GM19395 (cell line): ENCODE measurements around the gene SLC18B1.
"Not testable (repeated sequence)": the region's sequence is repeated elsewhere in the genome, so short reads cannot be mapped to it uniquely, and the experiment has no call there.

Experiments used
- ATAC-seq: cut with Tn5 transposase; IDR thresholded peaks from one replicate; pipeline ENCODE4 v1.9.1; 2021; ENCODE audit warnings: mild to moderate bottlenecking, moderate library complexity; ENCODE audit not compliant: unreplicated experiment

SLC18B1 gene

DNA sequence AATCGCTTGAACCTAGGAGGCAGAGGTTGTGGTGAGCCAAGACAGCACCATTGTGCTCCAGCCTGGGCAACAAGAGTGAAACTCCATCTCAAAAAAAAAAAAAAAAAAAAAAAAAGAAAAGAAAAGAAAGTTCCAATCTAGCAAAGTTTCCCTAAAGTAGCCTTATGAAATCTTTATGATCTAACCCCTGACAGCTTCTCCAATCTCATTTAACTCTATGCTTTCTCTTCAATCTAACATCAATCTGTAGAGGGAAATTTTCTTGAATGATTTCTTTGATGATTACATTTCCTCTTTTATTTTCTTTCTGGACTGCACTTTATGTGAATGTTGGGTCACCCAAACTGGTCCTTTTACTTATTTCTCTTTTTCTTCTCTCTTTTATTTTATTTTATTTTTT lies 2.2 kb upstream of the SLC18B1 start:
- no peak for ATAC-seq

DNA sequence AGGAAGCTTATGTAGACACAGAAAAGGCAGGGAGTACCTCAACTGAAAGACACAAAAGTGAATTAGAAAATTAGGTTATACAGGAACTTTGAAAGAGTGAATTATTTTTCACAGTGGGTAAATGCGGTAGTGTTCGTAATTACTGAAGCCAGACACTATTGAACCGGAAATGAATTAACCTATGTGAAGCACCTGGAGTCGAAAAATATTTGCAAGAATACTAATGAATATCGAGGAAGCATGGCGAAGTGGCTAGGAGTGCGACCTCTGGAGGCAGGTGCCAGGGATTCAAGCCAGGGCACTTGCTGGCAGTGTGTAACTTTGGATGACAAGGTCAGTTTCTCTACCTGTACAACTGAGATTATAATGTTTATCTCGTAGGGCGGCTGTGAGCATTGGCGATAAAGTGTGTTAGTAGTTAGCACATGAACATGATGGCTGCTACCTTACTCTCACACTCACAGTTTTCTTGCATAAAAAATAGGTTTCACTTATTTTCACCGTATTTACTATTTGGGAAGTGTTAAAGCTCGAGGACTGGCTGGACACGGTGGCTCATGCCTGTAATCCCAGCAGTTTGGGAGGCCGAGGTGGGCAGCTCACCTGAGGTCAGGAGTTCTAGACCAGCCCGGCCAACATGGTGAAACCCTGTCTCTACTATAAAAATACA lies 567 bp upstream of the SLC18B1 start:
- peak; percentile 85 for ATAC-seq

DNA sequence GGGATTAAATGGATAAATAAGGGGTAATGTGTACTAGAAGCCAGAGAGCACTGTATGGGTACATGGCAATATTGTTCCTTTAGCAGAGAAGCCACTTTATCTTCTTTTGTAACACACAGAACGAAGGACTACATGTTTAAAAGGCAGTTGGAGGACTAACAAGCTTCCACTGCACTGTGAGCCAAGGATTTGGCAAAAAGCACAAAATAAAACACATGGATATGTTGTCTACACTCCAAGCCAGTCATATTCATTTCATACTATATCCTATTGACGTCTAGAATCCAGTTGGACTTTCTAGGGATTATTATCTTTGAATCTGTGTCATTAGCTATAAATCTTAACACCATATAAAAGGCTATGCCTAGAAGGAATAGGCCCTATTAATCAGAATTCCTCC lies 3.0 kb downstream of the SLC18B1 start:
- ATAC-seq = no peak

DNA sequence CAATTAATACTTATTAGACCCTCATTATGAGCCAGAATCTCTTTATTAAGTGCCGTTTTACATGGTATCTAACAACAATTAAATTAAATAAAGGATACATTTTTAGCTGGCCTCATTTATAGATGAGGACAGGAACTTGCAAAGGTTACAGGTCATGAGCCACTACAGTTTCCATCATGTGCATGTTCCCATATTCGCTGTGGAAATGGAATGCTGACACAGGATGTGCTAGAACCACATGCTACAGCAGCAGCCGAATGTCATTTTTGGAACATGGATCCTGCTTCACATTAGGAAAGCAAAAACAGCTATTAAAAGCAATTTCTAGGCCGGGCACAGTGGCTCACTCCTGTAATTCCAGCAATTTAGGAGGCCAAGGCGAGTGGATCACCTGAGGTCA lies 5.9 kb downstream of the SLC18B1 start:
- no peak for ATAC-seq

DNA sequence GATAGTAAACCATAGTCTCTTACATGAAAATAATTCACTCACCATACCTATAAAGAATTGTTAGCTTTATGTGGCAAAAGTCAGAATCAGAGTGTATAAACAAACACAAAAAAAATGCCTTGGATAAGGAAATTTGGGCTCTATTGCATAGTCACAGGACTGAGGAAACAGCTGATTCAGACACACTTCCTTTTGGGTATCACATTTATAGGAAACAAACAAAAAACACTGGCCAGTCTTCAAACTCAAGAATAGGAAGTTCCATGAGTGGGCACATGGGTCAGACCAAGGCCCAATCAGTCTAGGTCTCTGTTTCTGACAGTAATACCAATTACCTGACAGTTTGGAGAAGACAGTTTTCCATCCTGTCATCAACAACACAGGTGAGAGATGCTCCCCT lies 8.0 kb downstream of the SLC18B1 start:
- no peak for ATAC-seq

DNA sequence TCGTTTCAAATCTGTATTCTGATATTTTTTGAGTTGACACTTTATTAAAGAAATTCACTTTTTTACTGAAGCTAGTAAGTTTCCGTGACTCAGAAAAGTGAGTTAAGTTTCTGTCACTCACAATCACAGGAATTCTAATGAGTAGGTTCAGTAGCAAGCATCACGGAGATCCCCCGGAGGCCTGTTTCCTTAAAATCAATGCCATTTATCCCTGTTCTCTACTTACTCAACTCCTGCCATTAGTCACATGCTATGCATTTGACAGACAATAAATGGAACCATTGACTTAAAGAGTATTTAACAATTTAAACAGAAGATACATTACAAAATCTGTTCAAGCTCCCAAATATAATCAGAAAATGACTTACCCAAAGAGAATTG lies 9.1 kb downstream of the SLC18B1 start:
- no peak for ATAC-seq

DNA sequence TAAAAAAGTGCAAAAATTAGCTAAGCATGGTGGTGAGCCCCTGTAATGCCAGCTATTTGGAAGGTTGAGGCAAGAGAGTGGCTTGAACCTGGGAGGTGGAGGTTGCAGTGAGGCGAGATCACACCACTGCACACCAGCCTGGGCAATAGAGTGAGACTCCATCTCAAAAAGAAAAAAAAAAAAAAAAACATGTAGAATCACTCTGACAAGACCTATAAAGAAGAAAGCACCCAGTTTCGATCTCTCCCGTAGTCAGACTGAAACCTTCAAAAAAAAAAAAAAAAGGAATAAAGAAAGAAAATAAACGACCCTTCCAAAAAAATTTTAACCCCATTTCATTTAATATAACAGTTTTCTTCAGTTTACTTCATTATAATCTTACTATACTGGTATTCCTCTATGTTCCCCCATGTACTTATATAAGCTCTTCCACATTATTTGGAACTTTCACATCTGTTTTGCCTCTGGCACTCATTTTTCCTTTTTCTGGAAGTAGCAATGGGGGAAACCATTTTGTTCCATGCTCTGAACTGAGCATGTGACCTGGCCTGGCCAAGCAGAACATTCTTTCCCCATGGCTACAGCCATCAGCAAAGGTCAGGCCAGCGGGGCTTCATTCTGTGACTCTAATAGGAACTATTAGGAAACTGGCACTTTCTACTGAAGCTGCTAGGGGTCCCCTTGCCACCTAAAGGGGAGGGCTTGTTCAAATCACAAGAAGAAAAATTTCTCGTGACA lies 9.6 kb downstream of the SLC18B1 start:
- ATAC-seq = no peak

DNA sequence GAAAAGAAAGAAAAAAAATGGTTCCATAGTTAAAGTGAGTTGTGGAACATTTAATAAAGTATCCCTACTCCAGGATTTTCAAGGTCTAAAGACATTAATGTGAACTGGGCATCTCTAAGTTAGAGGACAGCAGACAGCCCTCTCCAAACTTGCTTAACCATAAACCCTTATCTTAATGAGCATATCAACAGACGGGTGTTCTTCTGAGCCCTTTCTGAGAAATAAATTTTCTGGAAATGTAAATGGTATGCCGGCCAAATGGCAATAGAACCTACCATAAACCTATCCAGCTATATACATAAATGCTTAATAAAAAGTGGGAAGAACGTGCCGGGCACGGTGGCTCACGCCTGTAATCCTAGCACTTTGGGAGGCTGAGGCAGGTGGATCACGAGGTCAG lies 12.5 kb downstream of the SLC18B1 start:
- ATAC-seq = no peak

DNA sequence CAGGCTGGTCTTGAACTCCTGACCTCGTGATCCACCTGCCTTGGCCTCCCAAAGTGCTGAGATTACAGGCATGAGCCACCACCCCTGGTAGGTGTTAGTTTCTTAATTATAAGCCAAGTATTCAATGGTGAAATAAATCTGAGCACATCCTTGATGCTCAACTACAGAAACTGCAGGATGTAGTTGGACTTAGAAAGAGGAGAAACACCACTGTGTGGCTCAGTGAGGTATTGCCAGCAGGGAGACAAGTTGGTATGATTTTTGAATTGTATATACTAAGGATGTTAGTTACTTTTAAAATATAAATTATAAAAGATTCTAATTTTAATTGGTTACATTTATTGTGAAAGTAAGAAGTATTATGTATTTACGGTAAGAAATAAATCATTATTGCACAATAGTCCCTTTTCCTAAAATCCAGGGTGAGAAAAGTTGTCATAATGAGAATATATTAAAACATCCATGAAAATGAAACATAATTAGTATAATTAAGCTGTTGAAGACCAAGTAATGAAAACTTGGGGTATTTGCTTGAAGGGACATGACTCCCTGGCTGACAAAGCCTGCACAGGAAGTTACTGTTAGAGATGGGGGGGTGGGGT lies 17.6 kb downstream of the SLC18B1 start:
- peak; percentile 65 for ATAC-seq

DNA sequence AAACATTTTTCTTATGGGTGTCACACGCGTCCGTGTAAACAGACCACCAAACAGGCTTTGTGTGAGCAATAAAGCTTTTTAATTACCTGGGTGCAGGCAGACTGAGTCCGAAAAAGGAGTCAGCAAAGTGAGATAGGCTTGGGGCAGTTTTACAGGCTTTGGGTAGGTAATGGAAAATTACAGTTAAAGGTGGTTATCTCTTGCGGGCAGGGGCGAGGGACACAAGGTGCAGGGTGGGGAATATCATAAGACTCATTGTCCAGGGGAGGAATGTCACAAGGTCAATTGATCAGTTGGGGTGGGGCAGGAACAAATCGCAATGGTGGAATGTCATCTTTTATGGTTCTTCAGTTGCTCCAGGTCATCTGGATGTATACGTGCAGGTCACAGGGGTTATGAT lies 20.6 kb downstream of the SLC18B1 start:
- not testable (repeated sequence) for ATAC-seq

DNA sequence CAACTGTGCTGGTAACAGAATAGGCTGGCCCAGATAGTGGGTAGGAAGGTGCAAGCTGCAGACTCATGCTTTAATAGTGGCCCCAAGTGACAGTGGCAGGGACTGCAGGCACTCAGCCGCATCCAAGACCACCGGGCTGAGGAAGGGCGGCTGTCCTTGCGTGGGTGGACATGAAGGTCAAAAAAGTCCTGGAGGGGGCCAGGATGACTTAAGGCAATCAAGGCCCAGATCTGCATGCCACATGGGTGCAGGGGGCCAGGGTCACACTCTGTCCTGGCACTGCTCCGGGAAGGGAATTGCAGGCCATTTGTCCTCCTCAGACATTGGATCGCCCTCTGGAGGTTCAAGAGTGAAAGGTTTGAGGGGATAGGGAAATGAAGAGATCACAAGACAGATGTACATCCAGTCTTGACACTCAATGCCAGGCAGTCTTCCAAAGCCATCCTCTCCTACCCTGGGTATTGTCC lies 30.4 kb downstream of the SLC18B1 start:
- ATAC-seq = peak; percentile 86

DNA sequence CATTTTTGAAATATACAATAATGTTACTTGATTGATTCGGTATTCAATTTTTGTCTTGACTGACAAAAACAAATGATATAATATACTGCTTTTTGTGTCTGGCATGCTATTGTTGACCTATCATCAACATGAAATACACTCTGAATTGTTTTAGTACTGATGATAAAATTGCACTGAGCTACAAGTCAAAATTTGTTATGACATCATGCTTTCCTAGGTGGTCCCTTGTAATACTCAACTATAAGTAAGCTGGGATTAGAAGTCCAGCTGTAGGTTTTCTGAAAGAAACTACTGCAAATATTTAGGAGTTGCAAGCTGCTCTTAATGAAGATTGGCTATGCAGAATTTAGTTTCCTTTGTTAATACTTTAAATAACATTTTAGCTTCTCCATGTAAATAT lies 32.9 kb downstream of the SLC18B1 start:
- no peak for ATAC-seq

DNA sequence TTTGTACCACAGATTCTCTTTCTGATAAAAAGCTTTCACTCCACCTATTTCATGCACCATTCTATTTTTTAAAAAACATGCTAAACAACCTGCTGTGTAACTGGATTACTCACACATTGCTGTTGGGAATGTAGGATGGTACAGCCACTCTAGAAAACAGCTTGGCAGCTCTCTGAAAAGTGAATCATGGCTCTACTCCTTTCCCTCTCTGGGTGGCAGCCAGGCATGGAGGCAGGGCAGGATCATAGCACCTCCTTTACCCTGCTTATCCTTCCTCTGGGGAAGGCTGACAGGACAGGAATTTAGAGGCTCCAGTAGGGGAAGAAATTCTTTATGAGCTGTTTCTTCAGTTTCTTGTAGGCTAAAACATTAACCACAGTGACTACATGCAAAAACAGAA lies 34.1 kb downstream of the SLC18B1 start:
- ATAC-seq = no peak

DNA sequence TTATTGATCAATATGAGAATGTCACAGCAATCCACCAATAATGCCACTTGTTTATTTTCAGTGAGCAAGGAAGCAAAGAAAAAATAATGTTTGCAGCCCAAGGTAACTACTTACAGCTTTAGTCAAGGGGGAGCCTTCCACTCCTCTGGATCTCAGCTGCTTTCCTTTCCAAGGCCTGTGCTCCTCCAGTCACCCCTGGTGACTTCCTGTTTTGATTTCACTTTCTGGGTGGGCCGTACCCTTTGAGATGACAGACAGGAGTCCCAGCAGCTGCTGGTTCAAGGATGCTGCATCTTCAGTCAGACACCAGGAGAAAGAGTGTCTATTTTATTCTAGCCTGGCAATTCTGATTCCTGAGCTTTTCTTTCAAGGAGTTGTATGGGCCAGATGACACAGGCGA lies 35.2 kb downstream of the SLC18B1 start:
- ATAC-seq = peak; percentile 94

DNA sequence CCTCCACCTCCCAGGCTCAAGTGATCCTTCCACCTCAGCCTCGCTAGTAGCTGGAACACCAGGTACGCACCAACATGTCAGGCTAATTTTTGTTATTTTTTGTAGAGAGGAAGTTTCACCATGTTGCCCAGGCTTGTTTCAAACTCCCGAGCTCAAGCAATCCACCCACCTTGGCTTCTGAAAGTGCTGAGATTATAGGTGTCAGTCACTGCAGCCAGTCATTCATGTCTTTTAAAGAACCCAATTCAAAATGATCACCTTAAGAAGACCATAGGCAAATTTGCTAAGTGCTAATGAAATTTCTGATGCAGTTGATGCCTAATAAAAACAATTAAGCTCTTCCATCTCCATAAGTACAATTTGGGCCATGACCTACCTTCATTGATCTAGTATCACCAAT lies 38.2 kb downstream of the SLC18B1 start:
- ATAC-seq = no peak

DNA sequence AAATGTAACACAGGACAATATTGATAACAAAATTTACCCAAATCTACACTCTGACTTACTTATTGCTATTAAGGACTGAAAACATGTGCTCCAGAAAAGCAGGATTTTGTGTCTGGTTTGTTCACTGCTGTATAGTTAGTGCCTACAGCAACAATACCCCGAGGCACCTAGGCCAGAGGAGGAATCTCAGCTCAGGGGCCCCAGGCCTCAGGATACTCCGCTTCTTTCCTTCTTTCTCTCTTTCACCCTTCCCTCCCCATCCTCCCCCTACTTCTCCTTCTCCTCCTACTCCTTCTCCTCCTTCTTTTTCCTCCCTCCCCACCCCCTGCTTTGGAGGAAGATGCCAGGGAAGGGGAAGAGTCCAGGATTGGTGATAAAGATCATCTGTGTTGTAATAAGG lies 39.7 kb downstream of the SLC18B1 start:
- ATAC-seq = no peak

DNA sequence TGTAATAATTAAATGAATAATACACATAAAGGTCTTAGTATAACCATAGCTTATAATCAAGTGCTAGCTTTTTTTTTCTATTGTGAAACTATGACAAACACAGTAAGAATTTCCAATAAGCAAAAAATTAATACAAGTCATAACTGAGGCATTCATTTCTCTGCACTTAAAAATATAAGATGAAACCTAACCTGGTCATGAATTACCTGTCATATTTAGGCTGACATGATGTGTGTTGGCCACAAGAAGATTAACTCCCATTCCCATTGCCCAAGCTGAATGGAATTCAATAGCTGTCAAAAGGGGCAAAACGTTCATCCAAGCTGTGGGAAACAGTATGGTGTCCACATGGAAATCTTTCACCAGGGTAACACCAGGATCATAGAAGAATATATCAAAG lies 46.2 kb downstream of the SLC18B1 start:
- no peak for ATAC-seq

DNA sequence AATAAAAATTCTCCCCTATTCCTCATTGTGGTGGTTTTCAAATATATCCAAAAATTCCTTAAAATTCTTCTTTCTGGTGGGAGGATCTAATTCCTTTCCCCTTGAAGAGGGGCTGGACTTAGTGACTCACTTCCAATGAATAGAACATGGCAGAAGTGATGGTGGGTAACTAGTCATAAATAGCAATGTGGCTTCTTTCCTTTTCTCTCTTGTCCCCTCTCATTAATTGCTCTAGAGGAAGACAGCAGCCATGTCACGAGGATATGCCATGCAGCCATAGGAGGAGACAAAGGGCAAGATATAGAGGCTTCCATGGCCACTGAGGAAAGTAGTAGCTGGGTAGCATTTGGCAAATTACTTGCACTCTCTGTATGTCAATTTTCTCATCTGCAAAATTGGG lies 46.6 kb downstream of the SLC18B1 start:
- ATAC-seq = no peak

DNA sequence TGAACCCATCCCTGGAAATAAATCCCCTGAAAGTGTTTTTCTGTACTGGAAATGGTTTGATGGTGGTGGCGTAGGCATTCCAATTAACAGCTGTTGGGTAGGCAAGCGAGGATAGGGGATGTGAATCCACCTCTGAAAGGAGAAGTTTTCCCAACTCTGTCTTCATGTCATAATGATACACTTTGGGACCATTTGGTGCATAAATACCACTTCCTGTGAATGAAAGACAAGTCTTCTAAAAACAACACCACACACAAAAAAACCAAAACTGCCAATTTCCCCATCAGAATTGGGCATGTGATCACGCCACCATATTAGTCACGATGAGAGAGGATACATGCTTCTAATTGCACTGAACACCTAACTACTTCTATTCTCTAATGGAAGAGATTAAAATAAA lies 47.1 kb downstream of the SLC18B1 start:
- peak; percentile 53 for ATAC-seq

DNA sequence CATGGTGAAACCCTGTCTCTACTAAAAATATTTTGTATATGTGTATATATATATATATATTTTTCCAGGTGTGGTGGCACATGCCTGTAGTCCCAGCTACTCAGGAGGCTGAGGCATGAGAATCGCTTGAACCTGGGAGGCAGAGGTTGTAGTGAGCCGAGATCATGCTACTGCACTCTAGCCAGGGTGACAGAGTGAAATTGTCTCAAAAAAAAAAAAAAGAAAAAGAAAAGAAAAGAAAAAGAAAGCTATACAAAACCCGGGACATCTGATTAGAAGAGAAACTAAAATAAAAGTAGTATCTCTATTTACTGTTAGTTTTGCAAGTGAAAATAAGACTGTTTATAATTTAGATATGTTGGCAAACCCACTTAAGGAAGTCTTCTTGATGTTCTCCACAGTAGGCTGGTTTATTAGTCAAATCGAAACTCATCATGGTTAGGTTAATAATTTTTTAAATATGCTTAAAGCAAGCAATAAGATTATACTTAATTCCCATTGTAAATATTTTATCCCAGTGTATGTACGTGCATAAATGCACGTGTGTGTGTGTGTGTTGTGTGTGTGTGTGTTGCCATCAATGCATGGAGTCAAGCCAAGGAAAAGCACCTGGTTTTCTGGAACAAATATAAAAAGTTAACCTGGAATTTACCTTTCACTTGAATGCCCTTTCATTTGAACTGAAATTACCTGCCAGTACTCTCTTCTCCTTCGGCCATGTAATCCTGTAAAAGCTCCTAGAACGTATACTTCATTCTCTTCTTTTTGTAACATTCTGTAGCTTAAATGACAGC lies 47.8 kb downstream of the SLC18B1 start:
- ATAC-seq = peak; percentile 93

DNA sequence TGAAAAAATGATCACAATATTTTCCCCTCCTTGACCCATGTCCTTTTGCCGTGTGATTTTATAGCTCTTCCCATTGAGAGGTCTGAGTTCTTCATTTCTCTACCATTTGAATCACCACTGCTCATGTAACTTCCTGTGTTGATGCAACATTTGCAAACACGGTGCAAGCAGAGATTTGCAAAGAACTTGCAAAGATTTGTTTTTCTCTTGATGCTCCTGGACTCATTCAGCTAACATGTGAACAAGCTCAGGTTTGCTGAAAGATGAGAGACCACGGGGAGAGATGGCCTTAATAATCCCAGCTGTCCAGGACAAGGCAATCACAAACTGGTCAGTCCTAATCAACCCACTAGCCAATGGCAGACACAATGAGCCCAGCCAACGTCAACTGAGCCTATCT lies 49.3 kb downstream of the SLC18B1 start:
- ATAC-seq = no peak
